ENCODE data around the gene USP22.

The USP22 gene

GRCh38 chr17:21046216-21046615 lies 3.4 kb upstream of the USP22 start:
- no peak for DNase-seq (ENCODE audit: low spot score)

DNA sequence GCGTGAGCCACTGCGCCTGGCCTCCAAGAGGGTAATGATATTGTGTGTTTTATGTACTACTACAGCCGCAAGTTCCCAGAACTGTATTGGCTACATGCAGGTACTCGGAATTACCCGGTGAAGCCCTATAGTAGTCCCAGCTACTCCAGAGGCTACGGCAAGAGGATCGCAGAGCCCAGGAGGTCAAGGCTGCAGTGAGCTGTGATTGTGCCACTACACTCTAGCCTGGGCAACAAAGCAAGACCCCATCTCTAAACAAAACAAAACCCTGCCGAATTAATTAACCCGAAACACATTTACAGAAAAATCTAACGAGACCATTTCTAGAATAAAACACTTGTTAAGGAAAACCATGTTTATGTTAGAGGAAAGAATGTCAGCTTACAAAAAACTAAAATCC lies 2.2 kb upstream of the USP22 start:
- no peak for DNase-seq (ENCODE audit: low spot score)

DNA sequence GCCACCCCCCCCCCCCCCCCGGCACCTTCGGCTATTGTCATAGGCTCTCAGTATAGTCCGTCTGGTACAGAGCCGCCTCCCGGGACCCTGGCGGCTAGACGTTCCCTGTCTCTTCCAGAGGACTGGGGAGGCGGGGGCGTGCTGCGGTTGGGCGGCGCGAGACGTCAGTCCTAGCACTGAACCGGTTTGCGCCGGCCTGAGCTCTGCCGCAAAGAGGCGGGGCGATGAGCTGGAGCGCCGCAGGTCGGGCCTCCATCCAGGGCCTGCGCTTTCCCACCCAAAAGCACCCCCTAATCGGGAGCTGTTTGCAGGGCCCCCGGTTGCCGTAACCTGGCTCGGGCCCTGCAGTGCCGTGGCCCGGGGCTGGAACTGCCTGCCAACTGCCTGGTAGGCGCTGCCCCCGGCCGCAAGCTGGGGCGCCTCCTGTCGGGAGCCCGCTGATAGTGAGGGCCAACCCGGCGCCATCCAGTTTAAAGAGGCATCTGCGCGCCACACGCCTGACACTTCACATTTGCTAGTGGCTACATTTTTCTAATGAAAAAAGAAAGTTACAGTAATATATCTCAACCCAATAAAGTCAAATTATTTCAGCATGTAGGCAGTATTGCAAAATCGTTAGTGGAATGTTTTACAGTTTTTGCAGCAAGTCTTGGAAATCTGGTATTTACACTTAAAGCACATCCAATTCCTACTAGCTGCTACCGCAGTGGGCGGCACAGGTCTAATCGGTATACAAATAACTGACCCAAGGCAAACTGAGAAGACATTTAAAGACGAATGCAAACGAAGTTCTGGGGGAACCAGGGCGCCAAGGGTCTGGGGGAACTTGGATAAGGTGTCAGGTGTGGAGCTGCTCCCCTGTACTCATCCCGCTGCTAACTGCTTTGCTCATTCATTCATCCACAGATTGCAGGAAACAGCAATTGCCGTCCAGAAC lies 753 bp upstream of the USP22 start:
- peak; percentile 91 for DNase-seq (ENCODE audit: low spot score)

DNA sequence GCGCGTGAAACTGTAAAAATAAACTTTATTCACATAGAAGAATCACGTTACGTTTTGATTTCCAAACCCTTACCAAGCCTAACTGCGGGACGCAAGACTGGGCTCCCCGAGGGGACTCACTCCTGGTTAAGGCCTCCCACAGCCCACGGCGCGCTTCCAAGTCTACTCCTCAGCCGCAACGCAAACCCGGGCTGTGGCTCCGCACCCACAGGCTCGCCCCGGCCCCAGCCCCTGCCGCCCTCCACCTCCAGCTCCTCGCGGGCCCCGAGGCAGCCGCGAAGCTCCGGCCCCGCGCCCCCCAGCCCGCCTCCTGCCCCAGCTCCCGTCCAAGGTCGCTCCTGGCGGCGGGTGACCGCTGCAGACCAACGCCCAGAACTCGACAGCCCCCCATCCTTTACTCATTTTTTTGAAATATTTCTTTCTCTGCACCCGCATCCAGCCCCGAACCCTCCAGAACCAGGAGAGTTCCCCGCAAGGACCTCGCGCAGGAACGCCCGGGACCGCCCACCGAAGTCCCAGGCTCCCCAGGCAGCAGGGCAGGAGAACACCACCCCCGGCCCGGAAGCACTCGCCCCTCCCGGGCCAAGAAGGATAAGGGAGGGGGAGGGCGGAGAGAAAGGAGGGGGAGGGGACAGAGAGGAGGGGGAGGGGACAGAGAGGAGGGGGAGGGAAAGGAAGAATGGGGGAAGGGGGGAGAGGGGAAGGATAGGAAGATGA lies 912 bp downstream of the USP22 start:
- DNase-seq (ENCODE audit: low spot score) = peak; percentile 63

DNA sequence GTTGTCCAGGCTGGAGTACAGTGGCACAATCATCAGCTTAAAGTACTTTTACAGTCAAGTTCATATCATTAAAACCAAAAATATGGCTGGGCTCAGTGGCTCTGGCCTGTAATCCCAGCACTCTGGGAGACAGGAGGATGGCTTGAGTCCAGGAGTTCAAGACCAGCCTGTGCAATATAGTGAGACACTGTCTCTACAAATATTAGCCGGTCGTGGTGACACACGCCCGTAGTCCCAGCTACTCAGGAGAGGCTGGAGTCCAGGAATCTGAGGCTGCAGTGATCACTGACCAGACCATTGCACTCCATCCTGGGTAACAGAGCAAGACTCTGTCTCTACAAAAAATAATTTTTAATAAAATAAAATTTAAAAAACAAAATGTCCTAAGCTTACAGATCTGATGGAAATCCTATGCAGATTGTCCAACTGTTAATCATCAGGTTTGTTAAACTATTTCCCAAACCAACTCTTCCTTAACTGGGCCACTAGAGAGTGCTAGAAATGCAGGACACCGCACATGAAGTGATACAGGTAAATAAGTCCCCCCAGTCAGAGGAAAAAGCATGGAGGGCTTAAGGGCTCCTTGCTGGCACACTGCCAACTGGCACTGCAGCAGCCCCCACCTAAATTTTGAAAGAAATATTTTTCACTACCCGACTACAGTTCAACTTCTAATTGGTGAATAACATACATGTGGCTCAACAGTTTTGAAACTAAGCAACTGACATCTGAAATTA lies 2.8 kb downstream of the USP22 start:
- DNase-seq (ENCODE audit: low spot score) = peak; percentile 53

DNA sequence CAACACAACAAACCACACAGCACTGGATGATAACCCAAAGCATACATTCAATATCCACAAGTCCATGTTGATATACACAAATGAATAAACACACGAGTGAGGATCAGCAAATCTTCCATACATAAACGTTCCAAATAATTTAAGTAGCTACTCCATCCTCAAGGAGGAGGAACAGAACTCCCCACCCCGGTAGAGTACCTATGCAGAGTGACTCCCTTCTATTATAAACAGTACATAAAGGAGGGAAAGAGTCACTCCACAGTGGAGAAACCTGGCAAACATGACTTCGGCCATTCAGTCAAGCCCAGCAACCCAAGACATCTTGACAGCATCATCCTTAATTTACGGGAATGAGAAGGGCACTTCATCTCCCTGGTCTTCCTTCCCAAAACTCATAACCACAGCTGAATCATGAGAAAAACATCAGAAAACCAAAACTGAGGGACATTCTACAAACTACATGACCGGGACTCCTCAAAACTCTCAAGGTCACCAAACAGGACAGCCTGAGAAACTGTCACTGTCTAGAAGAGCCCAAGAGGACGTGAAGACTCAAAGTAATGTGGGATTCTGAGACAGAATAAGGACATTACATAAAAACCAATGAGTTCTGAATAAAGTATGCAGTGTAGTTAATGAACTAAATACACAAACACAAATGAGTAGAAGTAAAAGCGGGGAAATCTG lies 5.6 kb downstream of the USP22 start:
- DNase-seq (ENCODE audit: low spot score) = no peak

DNA sequence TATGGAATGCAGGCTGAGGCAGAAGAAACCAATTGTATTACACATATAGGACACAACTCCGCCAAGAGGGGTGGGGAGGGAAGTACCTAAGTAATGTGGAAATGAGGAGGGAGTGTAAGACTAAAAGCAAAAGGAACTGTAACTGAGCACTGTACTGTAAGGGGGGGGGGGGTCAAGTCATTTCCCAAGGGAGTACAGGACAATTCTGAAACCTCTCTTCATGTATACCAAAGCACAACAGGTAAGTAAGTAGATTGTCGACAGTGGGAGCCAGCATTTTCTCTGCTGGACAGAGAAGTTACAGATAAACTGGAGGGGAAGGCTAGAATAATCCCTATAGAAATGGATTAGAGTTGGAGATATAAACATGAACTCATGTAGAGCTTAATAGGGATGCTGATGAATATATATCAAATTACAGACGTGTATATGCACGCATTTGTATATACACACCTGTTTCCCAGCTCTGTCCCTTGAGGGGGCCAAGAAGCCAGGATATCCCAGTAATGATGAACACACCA lies 6.4 kb downstream of the USP22 start:
- no peak for DNase-seq (ENCODE audit: low spot score)

- no peak for DNase-seq (ENCODE audit: low spot score)
Observed at GRCh38 chr17:21035406-21035805, 7.4 kb downstream of the USP22 start.

DNA sequence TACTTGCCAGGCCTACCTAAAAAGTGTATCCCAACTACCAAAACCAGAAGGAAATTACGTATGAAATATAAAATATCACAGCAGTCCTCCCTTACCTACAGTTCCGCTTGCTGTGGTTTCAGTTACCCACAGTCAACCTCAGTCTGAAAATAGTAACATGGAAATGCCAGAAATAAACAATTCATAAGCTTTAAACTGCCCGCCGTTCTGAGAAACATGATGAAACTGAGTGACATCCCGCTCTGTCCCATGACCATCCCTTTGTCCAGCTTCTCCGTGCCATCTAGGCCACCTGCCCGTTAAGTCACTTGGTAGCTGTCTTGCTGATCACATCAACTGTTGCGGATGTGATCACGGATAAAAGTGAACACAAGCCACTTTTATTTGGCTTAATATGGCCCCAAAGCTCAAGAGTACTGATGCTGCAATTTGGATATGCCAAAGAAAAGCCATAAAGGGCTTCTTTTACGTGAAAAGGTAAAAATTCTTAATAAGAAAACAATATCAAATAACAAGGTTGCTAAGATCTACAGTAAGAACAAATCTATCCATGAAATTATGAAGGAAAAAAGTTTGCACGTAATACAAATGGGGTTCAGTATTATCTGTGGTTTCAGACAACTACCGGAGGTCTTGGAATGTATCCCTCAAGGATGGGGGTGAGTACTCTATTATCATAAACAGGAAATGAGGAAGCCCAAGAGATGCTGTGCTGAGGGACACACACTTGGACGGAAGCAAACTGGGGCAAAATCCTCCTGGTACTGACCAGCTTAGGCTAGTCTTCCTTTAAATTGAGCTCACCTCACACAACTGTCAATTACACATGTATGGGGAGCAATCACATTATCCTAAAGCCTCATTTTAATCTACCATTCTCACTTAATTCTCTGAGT lies 8.2 kb downstream of the USP22 start:
- DNase-seq (ENCODE audit: low spot score) = no peak

GRCh38 chr17:21033350-21033749 lies 9.5 kb downstream of the USP22 start:
- DNase-seq (ENCODE audit: low spot score) = no peak

GRCh38 chr17:21031756-21032396 lies 10.9 kb downstream of the USP22 start:
- DNase-seq (ENCODE audit: low spot score) = no peak

DNA sequence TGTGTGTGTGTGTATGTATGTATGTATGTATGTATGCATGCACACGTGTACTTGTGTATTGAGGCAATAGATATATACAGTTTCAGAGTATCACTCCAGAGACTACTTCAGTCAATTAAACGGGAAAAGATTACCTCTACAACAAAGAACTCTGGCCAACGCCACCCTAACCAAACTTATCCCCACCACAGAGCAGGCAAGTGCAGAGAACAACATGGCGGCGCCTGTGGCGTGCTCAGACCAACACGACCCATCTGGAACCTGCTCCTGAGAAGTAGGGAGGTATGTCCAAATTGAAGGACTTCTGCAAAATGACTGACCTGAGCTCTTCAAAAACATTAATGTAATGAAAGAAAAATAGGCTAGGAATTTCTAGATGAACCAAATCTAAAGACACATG lies 12.4 kb downstream of the USP22 start:
- no peak for DNase-seq (ENCODE audit: low spot score)

DNA sequence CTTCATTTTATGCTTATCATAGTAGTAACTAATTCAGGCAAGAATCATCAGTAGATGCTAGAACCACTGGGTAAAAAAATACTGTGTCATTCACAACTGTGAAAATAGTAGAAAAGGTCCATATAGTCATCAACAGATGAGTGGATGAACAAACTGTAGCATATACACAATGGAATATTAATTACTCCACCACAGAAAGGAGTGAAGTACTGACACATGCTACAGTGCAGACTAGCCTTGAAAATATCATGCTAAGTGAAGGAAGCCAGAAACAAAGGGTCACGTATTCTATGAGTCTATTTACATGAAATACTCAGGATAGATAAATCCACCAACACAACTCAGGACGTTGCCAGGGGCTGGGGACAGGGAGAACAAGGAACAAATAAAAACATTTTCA lies 13.3 kb downstream of the USP22 start:
- DNase-seq (ENCODE audit: low spot score) = no peak

DNA sequence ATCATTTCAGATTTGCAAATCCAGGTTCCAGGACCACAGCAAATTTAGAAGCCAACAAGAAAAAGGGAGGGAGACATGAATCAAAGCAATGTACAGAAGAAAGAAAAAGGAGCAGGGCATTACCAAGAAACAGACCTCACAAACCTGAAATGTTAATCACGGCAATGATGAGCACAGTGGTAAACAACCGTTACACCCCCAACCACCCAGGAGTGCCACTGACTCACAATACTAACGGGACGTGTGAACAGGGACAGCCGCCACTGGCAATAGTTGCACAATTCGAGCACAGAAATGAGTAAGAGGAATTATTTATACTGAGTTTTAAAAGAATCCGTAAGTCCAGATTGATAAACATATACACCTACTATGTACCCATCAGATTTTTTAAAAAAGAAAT lies 13.8 kb downstream of the USP22 start:
- no peak for DNase-seq (ENCODE audit: low spot score)

GRCh38 chr17:21028192-21028591 lies 14.6 kb downstream of the USP22 start:
- no peak for DNase-seq (ENCODE audit: low spot score)

- DNase-seq (ENCODE audit: low spot score) = no peak
Observed at GRCh38 chr17:21027031-21027430, 15.8 kb downstream of the USP22 start.

- no peak for DNase-seq (ENCODE audit: low spot score)
Observed at GRCh38 chr17:21025451-21025850, 17.4 kb downstream of the USP22 start.

- DNase-seq (ENCODE audit: low spot score) = no peak
Observed at GRCh38 chr17:21024024-21024423, 18.8 kb downstream of the USP22 start.

- DNase-seq (ENCODE audit: low spot score) = no peak
Observed at GRCh38 chr17:21021208-21021803, 21.5 kb downstream of the USP22 start.

- DNase-seq (ENCODE audit: low spot score) = no peak
Observed at GRCh38 chr17:21020622-21021021, 22.2 kb downstream of the USP22 start.
